Measurements from ENCODE around the gene ARL13B.
"Not testable (repeated sequence)": the region's sequence is repeated elsewhere in the genome, so short reads cannot be mapped to it uniquely, and the experiment has no call there.

The ARL13B gene

GRCh38 chr3:93979850-93980676, at the start of gene ARL13B:
Gene ARL13B (plus strand): TSS chr3:93980155. CDS start chr3:93980424, 269 bp downstream.
- TF ChIP-seq POLR2A (IDR thresholded peaks at IDR 0.05; ENCODE audit: low read length) (peak; percentile 92), GATA1 (IDR thresholded peaks at IDR 0.05; ENCODE audit: low read depth, low read length) (peak; percentile 46)
- peak; percentile 98 for DNase-seq

DNA sequence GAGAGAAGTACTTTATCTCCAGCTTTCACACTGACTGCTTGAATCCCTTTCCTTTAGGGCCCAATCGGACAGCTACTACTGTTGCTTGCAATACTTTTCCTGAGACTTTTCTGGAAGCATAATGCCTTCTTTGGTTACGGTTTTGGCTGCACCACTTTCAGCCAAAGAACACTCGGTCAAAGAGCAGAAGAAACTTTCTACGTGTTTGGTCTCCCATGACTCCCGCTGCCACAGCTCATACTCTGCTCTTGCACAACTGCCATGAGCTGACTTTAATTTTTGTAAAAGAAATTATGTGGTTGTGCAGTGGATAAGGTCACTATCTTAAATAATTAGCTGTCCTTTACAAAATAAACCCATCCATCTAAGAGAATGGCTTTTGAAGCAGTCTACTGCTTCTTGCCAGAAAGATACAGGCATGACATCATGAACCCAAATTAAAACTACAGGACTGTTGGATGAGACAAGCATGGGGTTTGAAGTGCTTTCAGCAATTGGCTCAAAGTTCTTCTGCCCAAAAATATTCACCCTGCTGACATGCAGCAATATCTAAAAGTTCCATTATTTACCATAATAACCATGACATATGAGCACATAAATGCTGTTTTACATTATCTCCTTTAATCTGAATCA, 48.2 kb upstream of the ARL13B start:
- DNase-seq, result no peak

GRCh38 chr3:93934366-93935046, 45.4 kb upstream of the ARL13B start:
- no peak for DNase-seq
- TF ChIP-seq GATA1 (IDR thresholded peaks at IDR 0.05; ENCODE audit: low read depth, low read length) (no peak), POLR2A (IDR thresholded peaks at IDR 0.05; ENCODE audit: low read length) (no peak)

More for the DNA sequence above, 48.2 kb upstream of the ARL13B start:
- no peak for TF ChIP-seq POLR2A (IDR thresholded peaks at IDR 0.05; ENCODE audit: low read length)
- no peak for TF ChIP-seq GATA1 (IDR thresholded peaks at IDR 0.05; ENCODE audit: low read depth, low read length)

- no peak for DNase-seq
- TF ChIP-seq GATA1 (IDR thresholded peaks at IDR 0.05; ENCODE audit: low read depth, low read length), result no peak
- no peak for TF ChIP-seq POLR2A (IDR thresholded peaks at IDR 0.05; ENCODE audit: low read length)
These were observed 43.4 kb upstream of the ARL13B start for GRCh38 chr3:93936549-93936948.

DNA sequence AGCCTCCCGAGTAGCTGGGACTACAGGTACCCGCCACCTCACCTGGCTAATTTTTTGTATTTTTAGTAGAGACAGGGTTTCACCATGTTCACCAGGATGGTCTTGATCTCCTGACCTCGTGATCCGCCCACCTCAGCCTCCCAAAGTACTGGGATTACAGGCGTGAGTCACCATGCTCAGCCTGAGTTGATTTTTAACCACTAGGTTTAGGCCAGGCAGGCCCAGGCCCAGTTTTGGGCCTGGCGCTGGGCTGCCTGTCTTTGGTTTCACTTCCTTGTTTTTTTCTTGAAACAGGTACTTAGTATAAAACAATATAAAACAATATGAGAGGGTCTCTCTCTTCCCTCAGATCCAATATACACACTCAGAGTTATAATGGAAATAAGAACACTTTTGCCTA, 42.5 kb upstream of the ARL13B start:
- DNase-seq, result not testable (repeated sequence)

DNA sequence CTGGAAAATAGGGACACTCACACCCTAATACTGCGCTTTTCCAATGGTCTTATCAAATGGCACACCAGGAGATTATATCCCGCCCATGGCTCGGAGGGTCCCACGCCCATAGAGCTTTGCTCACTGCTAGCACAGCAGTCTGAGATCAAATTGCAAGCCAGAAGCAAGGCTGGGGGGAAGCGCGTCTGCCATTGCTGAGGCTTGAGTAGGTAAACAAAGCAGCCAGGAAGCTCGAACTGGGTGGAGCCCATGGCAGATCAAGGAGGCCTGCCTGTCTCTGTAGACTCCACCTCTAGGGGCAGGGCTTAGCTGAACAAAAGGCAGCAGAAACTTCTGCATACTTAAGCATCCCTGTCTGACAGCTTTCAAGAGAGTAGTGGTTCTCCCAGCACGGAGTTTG, 30.0 kb upstream of the ARL13B start:
- DNase-seq, result peak in 1 of 2 experiments; percentile 9

- no peak for DNase-seq
These were observed 18.9 kb upstream of the ARL13B start for GRCh38 chr3:93961026-93961425.

GRCh38 chr3:93961489-93961888, 18.5 kb upstream of the ARL13B start:
- no peak for DNase-seq
- TF ChIP-seq POLR2A (IDR thresholded peaks at IDR 0.05; ENCODE audit: low read length) (no peak), GATA1 (IDR thresholded peaks at IDR 0.05; ENCODE audit: low read depth, low read length) (no peak)

More at GRCh38 chr3:93961026-93961425, 18.9 kb upstream of the ARL13B start:
- no peak for TF ChIP-seq GATA1 (IDR thresholded peaks at IDR 0.05; ENCODE audit: low read depth, low read length)
- no peak for TF ChIP-seq POLR2A (IDR thresholded peaks at IDR 0.05; ENCODE audit: low read length)

- no peak for DNase-seq
- no peak for TF ChIP-seq GATA1 (IDR thresholded peaks at IDR 0.05; ENCODE audit: low read depth, low read length)
These were observed 17.2 kb upstream of the ARL13B start for GRCh38 chr3:93962798-93963197.

GRCh38 chr3:93965106-93965505, 14.8 kb upstream of the ARL13B start:
- DNase-seq, result not testable (repeated sequence)

GRCh38 chr3:93969443-93969842, 10.5 kb upstream of the ARL13B start:
- TF ChIP-seq POLR2A (IDR thresholded peaks at IDR 0.05; ENCODE audit: low read length) (peak; percentile 26), GATA1 (IDR thresholded peaks at IDR 0.05; ENCODE audit: low read depth, low read length) (no peak)
- peak; percentile 51 to 57 for DNase-seq

- peak; percentile 72 to 81 for DNase-seq
- TF ChIP-seq POLR2A (IDR thresholded peaks at IDR 0.05; ENCODE audit: low read length), result peak; percentile 7
- no peak for TF ChIP-seq GATA1 (IDR thresholded peaks at IDR 0.05; ENCODE audit: low read depth, low read length)
These were observed 10.0 kb upstream of the ARL13B start for GRCh38 chr3:93969997-93970396.

DNA sequence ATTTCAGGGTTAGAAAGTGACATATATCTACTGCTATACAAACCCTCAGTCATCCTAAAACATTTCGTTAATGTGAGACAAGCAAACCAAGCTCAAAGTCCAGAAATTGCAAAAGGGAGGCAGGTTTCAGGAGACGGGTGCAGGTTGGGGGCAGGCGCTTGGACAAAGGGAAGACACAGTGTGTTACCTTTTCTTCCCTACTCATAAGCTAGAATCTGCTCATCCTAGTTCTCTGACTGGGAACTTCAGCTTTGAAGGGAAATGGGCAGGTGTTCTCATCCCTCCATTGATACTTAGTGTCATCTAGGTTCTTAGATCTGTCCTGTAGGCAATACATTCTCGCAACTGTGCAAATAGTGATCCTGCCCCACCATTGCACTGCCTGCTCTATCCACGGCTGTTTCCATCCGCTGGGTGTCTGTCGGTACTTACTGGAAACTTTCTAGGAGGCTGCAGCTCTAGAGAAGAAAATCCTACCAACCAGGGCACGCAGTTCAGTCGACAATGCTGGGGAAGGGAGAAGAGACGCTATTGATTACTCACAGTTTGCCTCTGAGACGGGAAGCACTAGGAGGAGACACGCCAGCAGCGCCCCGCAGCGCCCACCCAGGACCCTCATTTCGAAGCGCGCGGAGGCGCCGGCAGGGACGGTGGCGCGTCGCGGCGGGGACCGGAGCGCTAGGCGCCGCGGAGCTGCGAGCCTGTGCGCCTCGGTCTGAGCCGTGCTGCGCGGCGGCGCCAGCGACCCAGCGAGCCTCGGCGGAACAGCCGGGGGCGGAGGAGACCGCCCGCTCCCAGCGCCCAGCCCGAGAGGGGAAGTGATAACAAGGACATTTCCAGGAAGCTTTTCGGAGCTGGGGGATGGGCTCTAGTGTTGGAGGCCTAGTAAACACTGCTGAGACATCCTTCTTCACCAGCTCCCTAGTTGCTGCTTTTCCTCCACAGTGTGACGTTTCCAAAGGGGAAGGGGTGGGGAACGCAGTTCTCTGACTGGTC, 6.5 kb upstream of the ARL13B start, which contains the start of gene PROS1:
Gene PROS1 (minus strand): TSS at position 766 of the 996 bp plus-strand sequence. CDS start 147 bp downstream, at position 619.
- TF ChIP-seq POLR2A (IDR thresholded peaks at IDR 0.05; ENCODE audit: low read length) (peak; percentile 94), GATA1 (IDR thresholded peaks at IDR 0.05; ENCODE audit: low read depth, low read length) (no peak)

More for the DNA sequence above, 6.5 kb upstream of the ARL13B start, which contains the start of gene PROS1:
- peak; percentile 87 to 90 for DNase-seq
